Neural cell (in vitro differentiated cells): ENCODE measurements around the gene IGFL4.

Experiments
- EP300 ChIP-seq: fragments of 450-650 bp; conservative IDR thresholded peaks from 2 replicates; pipeline ENCODE4 v1.6.1; 2014; ENCODE audit warnings: antibody characterized with exemption, mild to moderate bottlenecking, moderate library complexity; ENCODE audit not compliant: poor library complexity, severe bottlenecking
- EZH2 ChIP-seq: fragments of 200-600, 300-800 bp; shearing (Covaris generic), sonication (generic); IDR thresholded peaks from 2 replicates; pipeline ENCODE4 v1.6.1; 2014; ENCODE audit warnings: antibody characterized with exemption, low read length, borderline replicate concordance, mild to moderate bottlenecking; ENCODE audit not compliant: insufficient read depth, poor library complexity, severe bottlenecking
- TF ChIP-seq, protein P1 (sequence below): fragments of 450-650 bp; IDR thresholded peaks from 2 replicates; pipeline ENCODE4 v1.5.1; 2014; ENCODE audit warnings: antibody characterized with exemption, mild to moderate bottlenecking, moderate library complexity; ENCODE audit not compliant: poor library complexity, severe bottlenecking

DNA sequence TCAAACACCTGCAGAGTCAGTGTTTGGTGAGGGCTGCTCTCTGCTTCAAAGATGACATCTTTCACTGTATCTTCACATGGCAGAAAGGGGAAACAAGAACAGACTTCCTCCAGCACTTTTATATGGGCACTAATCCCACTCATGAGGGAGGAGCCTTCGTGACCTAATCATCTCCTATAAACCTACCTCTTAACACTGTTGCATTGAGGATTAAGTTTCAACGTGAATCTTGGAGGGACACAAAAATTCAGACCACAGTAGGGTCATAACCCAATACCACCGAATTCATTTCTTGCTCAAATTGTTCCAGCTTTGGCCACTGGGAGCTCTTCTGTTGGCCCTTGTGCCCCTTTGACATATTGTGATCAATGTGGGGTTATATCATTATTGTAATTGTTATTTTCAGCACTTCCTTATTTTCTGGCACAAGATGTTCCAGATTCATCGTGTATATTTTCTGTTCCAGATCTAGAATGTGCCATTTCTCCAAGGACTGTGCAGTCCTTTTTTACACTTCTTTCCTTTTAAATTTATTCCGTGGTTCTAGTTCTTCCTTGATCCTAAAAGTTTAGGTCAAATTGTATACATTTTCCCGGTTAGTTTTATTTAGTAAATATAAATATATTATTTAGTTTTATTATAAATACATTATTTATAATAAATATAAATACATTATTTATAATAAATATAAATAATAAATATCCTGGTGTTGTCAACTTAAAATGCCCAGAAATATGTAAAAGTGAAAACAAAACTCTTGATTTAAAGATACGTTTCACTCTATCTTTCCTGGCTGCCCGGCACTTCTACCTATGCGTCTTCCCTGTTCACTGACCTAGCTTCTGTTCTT, 35.5 kb upstream of the IGFL4 start:
- TF ChIP-seq, protein P1, sequence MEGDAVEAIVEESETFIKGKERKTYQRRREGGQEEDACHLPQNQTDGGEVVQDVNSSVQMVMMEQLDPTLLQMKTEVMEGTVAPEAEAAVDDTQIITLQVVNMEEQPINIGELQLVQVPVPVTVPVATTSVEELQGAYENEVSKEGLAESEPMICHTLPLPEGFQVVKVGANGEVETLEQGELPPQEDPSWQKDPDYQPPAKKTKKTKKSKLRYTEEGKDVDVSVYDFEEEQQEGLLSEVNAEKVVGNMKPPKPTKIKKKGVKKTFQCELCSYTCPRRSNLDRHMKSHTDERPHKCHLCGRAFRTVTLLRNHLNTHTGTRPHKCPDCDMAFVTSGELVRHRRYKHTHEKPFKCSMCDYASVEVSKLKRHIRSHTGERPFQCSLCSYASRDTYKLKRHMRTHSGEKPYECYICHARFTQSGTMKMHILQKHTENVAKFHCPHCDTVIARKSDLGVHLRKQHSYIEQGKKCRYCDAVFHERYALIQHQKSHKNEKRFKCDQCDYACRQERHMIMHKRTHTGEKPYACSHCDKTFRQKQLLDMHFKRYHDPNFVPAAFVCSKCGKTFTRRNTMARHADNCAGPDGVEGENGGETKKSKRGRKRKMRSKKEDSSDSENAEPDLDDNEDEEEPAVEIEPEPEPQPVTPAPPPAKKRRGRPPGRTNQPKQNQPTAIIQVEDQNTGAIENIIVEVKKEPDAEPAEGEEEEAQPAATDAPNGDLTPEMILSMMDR, result no peak
- TF ChIP-seq EZH2 (no peak), EP300 (no peak)
